GM18873 (cell line): ENCODE results near the gene MTUS2.

ENCODE experiments used
- ATAC-seq: cut with Tn5 transposase; IDR thresholded peaks from one replicate; pipeline ENCODE4 v1.9.1; 2021; ENCODE audit warnings: mild to moderate bottlenecking, moderate library complexity, moderate number of reproducible peaks; ENCODE audit not compliant: unreplicated experiment, low FRiP score

Gene MTUS2

DNA sequence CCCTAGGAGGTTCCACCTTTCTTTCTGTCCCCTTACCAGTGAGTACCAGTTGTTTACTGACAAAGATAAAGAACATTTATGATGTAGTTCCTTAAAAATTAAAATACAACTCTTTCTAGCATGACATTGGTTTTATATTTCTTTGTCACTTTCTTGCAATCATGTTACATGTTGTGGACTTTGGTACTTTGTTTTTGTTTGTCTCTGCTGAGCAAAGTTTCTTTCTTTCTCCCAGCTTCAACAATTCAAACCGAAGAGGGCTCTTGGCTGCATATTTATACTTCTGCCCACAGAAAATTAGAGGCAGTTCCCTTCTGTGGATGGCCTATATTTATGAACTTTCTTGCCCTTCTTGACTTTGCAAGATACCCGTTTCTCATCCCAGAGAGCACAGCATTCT, 201.2 kb downstream of the MTUS2 start:
- ATAC-seq: no peak

DNA sequence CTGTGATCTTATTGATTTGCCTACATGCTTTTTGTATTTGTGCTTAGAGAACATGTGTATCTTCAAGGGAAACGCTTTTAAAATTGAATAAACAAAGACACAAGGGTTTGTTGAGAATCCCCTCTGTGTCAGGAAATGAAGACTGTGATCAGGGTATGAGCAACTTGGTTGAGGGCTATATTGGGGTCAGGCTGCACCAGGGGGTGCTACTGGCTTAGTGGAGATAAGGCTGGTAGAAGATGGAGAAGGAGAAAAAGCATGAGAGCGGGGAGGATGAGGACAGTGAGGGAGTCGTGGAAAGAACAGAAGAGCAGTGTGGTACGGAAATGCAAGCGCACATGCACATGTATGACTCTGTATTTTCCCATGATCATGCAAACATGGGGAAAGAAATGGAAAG, 201.6 kb downstream of the MTUS2 start:
- ATAC-seq: no peak

DNA sequence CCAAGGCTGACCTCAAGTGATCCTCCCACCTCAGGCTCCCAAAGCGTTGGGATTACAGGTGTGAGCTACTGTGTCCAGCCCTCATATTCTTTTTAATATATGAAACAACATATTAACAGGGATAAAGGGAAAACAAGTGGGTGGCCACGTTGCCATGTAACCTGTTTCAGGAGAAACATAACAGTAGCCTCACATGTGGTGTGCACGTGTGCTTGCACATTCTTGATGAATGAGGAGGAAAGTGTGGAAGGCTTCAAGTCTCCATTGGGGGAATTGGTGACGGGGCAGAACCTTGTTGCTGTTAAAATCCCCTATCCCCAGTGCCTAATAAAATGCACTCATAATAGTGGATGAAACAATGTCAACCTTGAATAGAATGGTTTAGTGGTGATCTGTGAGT, 202.3 kb downstream of the MTUS2 start:
- ATAC-seq: no peak

DNA sequence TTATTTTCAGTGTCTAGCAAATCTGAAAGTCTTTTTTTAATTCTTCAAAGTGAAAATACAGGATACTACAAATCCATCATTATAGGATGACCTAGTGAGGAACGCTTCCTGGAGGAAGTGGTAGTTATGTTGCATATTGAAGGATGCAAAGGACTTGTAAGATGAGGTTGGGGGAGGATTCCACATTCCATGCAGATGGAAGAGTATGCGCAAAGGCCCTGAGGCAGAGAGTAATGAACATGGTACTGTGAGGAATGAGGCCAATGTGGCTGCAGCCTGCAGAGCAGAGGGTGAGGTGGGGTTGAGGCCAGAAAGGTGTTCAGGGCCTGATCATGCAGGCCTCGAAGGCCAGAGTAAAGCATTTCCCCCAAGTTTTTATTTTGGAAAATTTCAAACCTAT, 202.8 kb downstream of the MTUS2 start:
- ATAC-seq: no peak

DNA sequence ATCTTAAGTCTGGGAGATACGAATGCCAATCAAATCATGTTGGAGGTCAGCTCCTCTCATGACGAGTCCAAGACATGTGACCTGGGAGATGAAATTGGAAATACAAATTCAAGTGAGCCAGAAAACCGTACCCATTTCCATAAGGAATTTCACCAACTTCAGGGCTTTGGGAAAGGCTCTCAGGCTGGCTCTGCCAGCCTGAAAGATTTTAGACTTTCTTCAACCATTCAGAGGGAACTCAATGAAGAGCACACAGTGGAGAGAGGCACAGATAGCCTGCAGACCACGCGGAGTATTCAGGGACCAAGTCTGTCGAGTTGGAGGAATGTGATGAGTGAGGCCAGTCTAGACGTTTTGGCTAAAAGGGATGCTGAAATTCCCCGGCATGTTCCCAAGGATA, 204.6 kb downstream of the MTUS2 start:
- no peak for ATAC-seq

GRCh38 chr13:29028868-29029267, 208.7 kb downstream of the MTUS2 start:
- ATAC-seq: no peak

DNA sequence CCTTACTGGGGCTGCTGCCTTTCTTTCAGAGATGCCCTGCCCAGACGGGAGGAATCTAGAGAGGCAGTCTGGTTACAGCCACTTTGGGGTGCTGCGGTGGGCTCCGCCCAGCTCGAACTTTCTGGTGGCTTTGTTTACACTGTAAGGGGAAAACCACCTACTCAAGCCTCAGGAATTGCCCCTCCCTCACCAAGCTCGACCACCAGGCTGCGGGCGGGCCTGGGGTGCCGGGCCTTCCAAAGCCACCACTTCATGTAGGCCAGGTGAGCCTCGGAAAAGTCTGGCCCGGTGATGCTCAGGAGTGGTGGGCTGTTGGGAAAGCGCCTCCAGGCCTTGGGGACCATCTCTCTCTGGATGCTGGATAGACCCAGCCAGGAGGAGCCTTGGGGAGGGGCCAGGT, 218.6 kb downstream of the MTUS2 start:
- no peak for ATAC-seq

DNA sequence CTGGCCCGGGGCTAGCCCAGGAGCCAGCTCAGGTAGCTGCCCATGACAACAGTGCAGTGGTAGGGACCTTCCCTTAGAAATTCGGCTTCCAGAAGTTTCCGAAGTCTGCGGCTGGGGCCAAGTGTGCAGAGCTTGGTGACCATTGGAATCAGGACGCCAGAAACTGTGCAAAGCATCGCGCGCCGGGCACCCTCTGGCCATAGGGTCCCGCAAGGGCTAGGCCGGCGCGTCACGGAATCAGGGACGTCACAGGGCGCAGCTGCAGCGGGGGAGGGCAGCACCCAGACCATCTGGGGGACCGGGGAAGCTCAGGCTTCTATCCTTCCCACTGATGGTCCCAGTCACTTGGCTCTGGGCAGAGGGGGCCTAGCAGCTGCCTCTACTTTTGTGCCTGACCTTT, 219.1 kb downstream of the MTUS2 start:
- ATAC-seq: no peak

- no peak for ATAC-seq
These were observed 226.4 kb downstream of the MTUS2 start for GRCh38 chr13:29046588-29046987.

- ATAC-seq: no peak
These were observed 229.4 kb downstream of the MTUS2 start for GRCh38 chr13:29049524-29049923.

DNA sequence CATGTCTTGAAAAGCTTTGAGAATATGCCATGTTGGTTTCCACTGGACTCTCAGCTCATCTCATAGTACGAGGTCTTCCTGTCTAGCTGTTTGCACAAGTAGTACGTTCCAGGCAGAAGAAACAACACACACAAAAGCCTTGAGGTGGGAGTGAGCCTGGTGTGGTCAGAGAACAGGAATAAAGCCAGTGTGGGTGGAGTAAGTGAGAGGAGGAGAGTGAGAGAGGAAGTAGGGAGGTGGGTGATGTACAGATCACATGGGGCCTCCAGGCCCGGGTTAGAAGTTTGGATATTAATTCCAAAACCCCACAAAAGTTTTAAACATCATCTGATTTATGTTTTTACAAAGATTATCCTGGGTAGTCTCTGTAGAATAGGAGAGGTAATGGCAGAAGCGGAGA, 230.6 kb downstream of the MTUS2 start:
- no peak for ATAC-seq

GRCh38 chr13:29059800-29060199, 239.7 kb downstream of the MTUS2 start:
- ATAC-seq: no peak

DNA sequence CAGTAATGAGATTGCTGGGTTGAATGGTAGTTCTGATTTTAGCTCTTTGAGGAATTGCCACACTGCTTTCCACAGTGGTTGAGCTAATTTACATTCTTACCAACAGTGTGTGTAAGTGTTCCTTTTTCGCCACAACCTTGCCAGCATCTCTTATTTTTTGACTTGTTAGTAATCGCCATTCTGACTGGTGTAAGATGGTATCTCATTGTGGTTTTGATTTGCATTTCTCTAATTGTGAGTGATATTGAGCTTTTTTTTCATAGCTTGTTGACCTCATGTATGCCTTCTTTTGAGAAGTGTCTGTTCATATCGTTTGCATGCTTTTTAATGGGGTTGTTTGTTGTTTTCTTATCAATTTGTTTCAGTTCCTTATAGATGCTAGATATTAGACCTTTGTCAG, 245.0 kb downstream of the MTUS2 start:
- ATAC-seq: no peak

DNA sequence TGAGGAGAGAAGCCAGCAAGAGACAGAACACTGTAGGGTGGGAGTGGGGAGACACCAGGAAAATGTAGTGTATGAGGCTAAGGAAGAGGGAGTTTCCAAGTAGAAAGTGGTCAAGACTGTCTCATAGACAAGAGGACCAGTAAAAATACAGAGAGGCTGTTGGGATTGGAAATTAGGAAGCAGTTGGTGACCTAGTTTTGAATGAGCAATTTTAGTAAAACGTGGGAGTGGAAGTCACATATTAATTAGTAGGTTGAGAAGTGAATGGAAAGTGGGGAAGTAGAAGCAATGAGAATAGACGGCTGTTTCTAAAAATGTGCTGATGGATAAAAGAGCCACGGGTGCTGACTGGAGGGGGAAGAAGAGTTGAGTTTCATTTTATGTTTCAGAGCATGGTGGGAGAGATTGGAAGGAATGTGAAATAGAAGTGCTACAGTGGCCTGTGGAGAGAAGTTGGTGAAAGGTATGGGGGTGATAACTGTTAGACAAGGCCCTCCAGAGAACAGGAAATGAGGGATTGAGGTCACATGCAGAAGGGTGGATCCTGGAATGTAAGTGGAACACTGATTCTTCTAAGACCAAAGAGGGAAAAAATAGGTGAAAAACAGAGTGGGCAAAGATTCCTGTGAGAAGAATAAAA, 247.3 kb downstream of the MTUS2 start:
- ATAC-seq: no peak

GRCh38 chr13:29073755-29074154, 253.6 kb downstream of the MTUS2 start:
- ATAC-seq: no peak

- no peak for ATAC-seq
These were observed 257.1 kb downstream of the MTUS2 start for GRCh38 chr13:29077051-29077813.

GRCh38 chr13:29081036-29081435, 260.9 kb downstream of the MTUS2 start:
- peak; percentile 58 for ATAC-seq

GRCh38 chr13:29081697-29082440, 261.7 kb downstream of the MTUS2 start:
- no peak for ATAC-seq

DNA sequence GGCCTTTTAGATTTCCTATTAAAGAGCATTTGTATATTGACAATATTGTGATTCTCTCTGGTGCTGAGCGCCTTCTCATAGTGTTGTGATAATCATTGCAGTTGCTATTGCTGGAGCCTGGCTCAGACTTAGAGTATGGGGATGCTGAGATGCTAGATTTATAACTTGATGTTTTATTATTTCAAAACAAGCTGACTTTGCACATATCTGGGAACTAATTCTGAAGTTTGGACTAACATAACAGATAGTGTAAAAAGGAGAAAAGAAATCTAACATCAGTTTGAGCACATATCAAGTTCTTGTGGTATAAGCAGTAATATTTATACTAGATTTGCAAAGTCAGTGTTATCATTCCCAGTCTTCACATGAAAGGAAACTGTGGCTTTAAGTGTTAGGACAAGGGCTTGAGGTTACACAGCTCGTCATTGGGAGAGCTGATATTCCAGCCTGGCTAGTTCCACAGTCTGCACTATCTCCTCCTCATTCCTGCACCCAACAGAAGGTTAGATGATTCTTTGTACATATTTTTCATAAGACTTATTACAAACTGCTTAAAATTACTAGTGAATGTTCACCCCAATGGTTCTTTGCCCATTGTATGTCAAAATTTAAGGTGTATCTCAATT, 279.8 kb downstream of the MTUS2 start:
- ATAC-seq: no peak

GRCh38 chr13:29100758-29101157, 280.6 kb downstream of the MTUS2 start:
- ATAC-seq: no peak

DNA sequence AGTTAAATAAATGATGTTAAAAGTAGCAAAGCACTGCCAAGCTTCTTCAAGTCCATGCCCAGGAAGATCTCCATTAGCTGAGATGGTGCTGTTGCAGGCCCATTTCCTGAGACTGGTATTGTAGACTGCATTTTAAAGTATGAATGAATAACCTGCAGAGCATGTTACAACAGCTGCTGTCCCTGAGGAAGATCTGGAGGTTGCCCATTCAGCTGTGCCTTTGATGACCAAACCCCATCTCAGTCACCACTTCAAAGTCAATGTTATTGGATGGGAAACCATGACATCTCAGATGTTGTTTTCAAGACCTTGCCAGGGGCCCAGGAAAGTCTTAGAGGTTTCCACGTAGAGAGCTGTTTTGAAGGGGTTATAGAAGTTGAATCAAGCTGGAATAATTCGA, 281.3 kb downstream of the MTUS2 start:
- ATAC-seq: no peak
